Stomach (tissue), 4 donors: ENCODE measurements around the gene TMEM30A.

ENCODE experiments used
- CTCF ChIP-seq, 7 experiments: fragments of 450-650 bp in 4 of 7; fragments of 200-600 bp in 3 of 7; sonication (generic) in 3 of 7; IDR thresholded peaks; one replicate each; pipeline ENCODE4 v1.5.1; 2016 to 2019; ENCODE audit warnings: antibody characterized with exemption in 7 of 7, control low read depth in 2 of 7, mild to moderate bottlenecking in 1 of 7
- EP300 ChIP-seq: sonication (generic); formaldehyde crosslinking; IDR thresholded peaks from one replicate; pipeline ENCODE4 v1.6.1; 2017; ENCODE audit warnings: antibody characterized with exemption
- POLR2AphosphoS5 ChIP-seq, 3 donors: sonication (generic); formaldehyde crosslinking; IDR thresholded peaks; one replicate each; pipeline ENCODE4 v1.6.1; 2016; ENCODE audit warnings: antibody characterized with exemption in 3 of 3

GRCh38 chr6:75286955-75287354 is 2.4 kb upstream of the TMEM30A start:
- TF ChIP-seq EP300 (no peak), CTCF (IDR thresholded peaks at IDR 0.05) (no peak), POLR2AphosphoS5 (IDR thresholded peaks at IDR 0.05) (no peak)
